GM12878 (cell line): ENCODE data around the gene HPS3. TPM values are rescaled to one million over a fixed set of nuclear protein-coding genes. Genes with fewer than 3 reads are reported as not detected.

ENCODE experiments used
- ATAC-seq: fragments of 200-7000 bp; cut with Tn5 transposase; 3 replicates; pipeline ENCODE4 v1.9.1; 2020; ENCODE audit warnings: mild to moderate bottlenecking, moderate library complexity
- BruUV-seq: library from RNA; stranded (reverse); fragments of 400-500 nt; replicated peaks from 2 replicates; lab custom pipeline; 2021; lab: Mats Ljungman, UMichigan
- CTCF ChIA-PET: fragments of 300-600 bp; sonication (Branson Sonifier 250); formaldehyde crosslinking; extraction: SDS; loops from one replicate; lab custom pipeline; 2021; ENCODE audit warnings: inconsistent platforms; lab: Yijun Ruan, JAX
- POLR2A ChIA-PET: fragments of 350-600 bp; formaldehyde crosslinking; extraction: SDS; loops from one replicate; lab custom pipeline; 2021; ENCODE audit warnings: inconsistent platforms; lab: Charles Lee
- RAD21 ChIA-PET: fragments of 300-600 bp; sonication (Branson Sonifier 250); formaldehyde crosslinking; loops from one replicate; lab custom pipeline; 2023; ENCODE audit warnings: antibody characterized with exemption; ENCODE audit not compliant: unreplicated experiment; lab: Charles Lee
- SMC1A ChIA-PET: fragments of 300-600 bp; sonication (Branson Sonifier 250); formaldehyde crosslinking; loops from one replicate; lab custom pipeline; 2023; ENCODE audit not compliant: unreplicated experiment, uncharacterized antibody; lab: Charles Lee
- DNase-seq: peaks from one replicate; pipeline ENCODE4 v3.0.0-alpha.2; 2011; ENCODE audit warnings: low read depth, low spot score
- FAIRE-seq: peaks from 3 replicates; lab custom pipeline; 2011; peaks lifted over from hg19 to GRCh38; lab: Jason Lieb, UNC
- H2AFZ ChIP-seq: 2 replicates; pipeline ENCODE4 v1.6.0; 2011; ENCODE audit warnings: low read depth, low read length, control low read depth; ENCODE audit not compliant: control insufficient read depth
- H3K27ac ChIP-seq: 2 replicates; pipeline ENCODE4 v1.5.1; 2011; ENCODE audit warnings: control low read depth; ENCODE audit not compliant: control insufficient read depth, insufficient read depth
- H3K27me3 ChIP-seq, 2 experiments: replicated peaks in 1 of 2; 2 replicates each; pipeline versions ENCODE4 v1.6.0 to v1.6.1; 2011; ENCODE audit warnings: low read length in 1 of 2; ENCODE audit not compliant: control insufficient read depth in 2 of 2, insufficient read depth in 2 of 2
- H3K36me3 ChIP-seq, 2 experiments: 2 replicates each; pipeline ENCODE4 v1.5.1; 2011; ENCODE audit warnings: low read length in 1 of 2; ENCODE audit not compliant: control insufficient read depth in 2 of 2, insufficient read depth in 2 of 2
- H3K4me1 ChIP-seq: 2 replicates; pipeline ENCODE4 v1.6.1; 2011; ENCODE audit warnings: mild to moderate bottlenecking, low read length, moderate library complexity, mixed read lengths; ENCODE audit not compliant: control insufficient read depth, insufficient read depth
- H3K4me2 ChIP-seq: 2 replicates; pipeline ENCODE4 v1.6.0; 2011; ENCODE audit warnings: control low read depth; ENCODE audit not compliant: control insufficient read depth, insufficient read depth
- H3K4me3 ChIP-seq: fragments of 200-600 bp; sonication (generic); 2 replicates; pipeline ENCODE4 v1.5.1; 2016
- H3K79me2 ChIP-seq: 2 replicates; pipeline ENCODE4 v1.6.0; 2011; ENCODE audit warnings: low read length; ENCODE audit not compliant: control insufficient read depth, insufficient read depth
- H3K9ac ChIP-seq: 2 replicates; pipeline ENCODE4 v1.8.0; 2011; ENCODE audit warnings: low read length, control low read depth, mixed read lengths; ENCODE audit not compliant: control insufficient read depth, insufficient read depth
- H3K9me3 ChIP-seq: replicated peaks from 3 replicates; pipeline ENCODE4 v1.5.1; 2011; ENCODE audit warnings: mild to moderate bottlenecking, low read length; ENCODE audit not compliant: control insufficient read depth, insufficient read depth
- H4K20me1 ChIP-seq: 2 replicates; pipeline ENCODE4 v1.6.0; 2011; ENCODE audit not compliant: control insufficient read depth, insufficient read depth
- CEBPB ChIP-seq, 2 experiments: fragments of 150-350 bp in 1 of 2; IDR thresholded peaks; 2 replicates each; pipeline ENCODE4 v1.6.1; 2012 to 2014; ENCODE audit warnings: low read depth in 2 of 2, low read length in 2 of 2, borderline replicate concordance in 1 of 2, inconsistent platforms in 1 of 2
- CHD4 ChIP-seq: fragments of 200-600 bp; sonication (generic); IDR thresholded peaks from 2 replicates; pipeline ENCODE4 v1.6.1; 2016; ENCODE audit warnings: mild to moderate bottlenecking
- GABPA ChIP-seq: IDR thresholded peaks from 2 replicates; pipeline ENCODE4 v1.6.1; 2014; ENCODE audit warnings: antibody characterized with exemption, low read depth, mild to moderate bottlenecking, inconsistent platforms
- JUND ChIP-seq: IDR thresholded peaks from 2 replicates; pipeline ENCODE4 v1.6.1; 2012; ENCODE audit warnings: low read depth, mild to moderate bottlenecking, low read length, improper control_type of control experiment, moderate library complexity
- KAT2A ChIP-seq: conservative IDR thresholded peaks from 2 replicates; pipeline ENCODE4 v1.6.1; 2011; ENCODE audit warnings: low read depth, low read length; ENCODE audit not compliant: control insufficient read depth
- LARP7 ChIP-seq: fragments of 450-650 bp; IDR thresholded peaks from 2 replicates; pipeline ENCODE4 v1.6.1; 2017; ENCODE audit warnings: mild to moderate bottlenecking
- PML ChIP-seq: IDR thresholded peaks from 2 replicates; pipeline ENCODE4 v1.6.1; 2012; ENCODE audit warnings: low read length, inconsistent platforms
- POLR2AphosphoS2 ChIP-seq: IDR thresholded peaks from 2 replicates; pipeline ENCODE4 v1.6.1; 2011; ENCODE audit warnings: low read depth, mild to moderate bottlenecking, low read length, improper control_type of control experiment, moderate library complexity
- RB1 ChIP-seq: fragments of 450-650 bp; formaldehyde crosslinking; IDR thresholded peaks from 2 replicates; pipeline ENCODE4 v1.6.1; 2017; ENCODE audit warnings: mild to moderate bottlenecking, borderline replicate concordance
- TCF3 ChIP-seq: IDR thresholded peaks from 2 replicates; pipeline ENCODE4 v1.6.1; 2012; ENCODE audit warnings: low read depth, mild to moderate bottlenecking, low read length, borderline replicate concordance; ENCODE audit not compliant: insufficient read depth
- ZNF592 ChIP-seq: fragments of 450-650 bp; IDR thresholded peaks from 2 replicates; pipeline ENCODE4 v1.6.1; 2017; ENCODE audit warnings: mild to moderate bottlenecking, moderate library complexity
- WGBS: methylation state at CpG from one replicate; pipeline ENCODE4 v1.1.6; 2016; ENCODE audit warnings: low lambda C conversion rate; ENCODE audit not compliant: insufficient replicate concordance, insufficient coverage; ENCODE audit errors: missing lambda C conversion rate; 5-methylcytosine and 5-hydroxymethylcytosine counted together
- in situ Hi-C: fragments of 300-500 bp; cut with MboI; formaldehyde crosslinking; loops from 9 replicates; pipeline ENCODE4 v1.14.3; 2018; ENCODE audit warnings: mixed read lengths
- intact Hi-C: fragments of 100-400 bp; cut with micrococcal nuclease; formaldehyde crosslinking; loops from one replicate; pipeline ENCODE4 v1.14.2; 2022; ENCODE audit not compliant: unreplicated experiment
- polyA plus RNA-seq, 11 experiments: library from polyadenylated mRNA; depleted of rRNA in 4 of 11; unstranded in 6 of 11; stranded (reverse) in 5 of 11; fragments of >200 nt; fragmentation: Nextera tagmentation in 4 of 11; fragmentation: Illumina TruSeq in 1 of 11; extraction: Ambion mirVana in 4 of 11; extraction: Trizol in 1 of 11; gene quantifications; 1 replicate in 1 of 11; 2 replicates in 10 of 11; pipeline versions ENCODE4 v1.2.1 to v1.2.3, GENCODE V29; 2011 to 2016; ENCODE audit warnings: inconsistent platforms in 2 of 11, missing spikeins in 2 of 11, low read depth in 1 of 11
- total RNA-seq, 4 experiments: library from RNA; depleted of rRNA in 3 of 4; stranded (reverse); fragments of >200 nt in 3 of 4; fragmentation: Illumina TruSeq in 1 of 4; extraction: Trizol in 1 of 4; gene quantifications; 2 replicates each; pipeline versions ENCODE4 v1.2.1 to v1.2.3, GENCODE V29; 2013 to 2021

Gene HPS3
- total and polyA plus RNA-seq, 10 of the 15 experiments (the other 5 are each of a cell fraction or from before 2014, with no cell fraction given) = 2.7 to 26.5 (median 14.8) TPM

- Histone ChIP-seq H3K4me2 (no peak overlapping the region), H3K27me3 (no peaks in the 10 kb centered on the region), H3K4me1 (peaks cover 4% of the 10 kb centered on the region), H2AFZ (no peak overlapping the region), H3K27ac (no peak overlapping the region), H3K36me3 (no peaks in the 10 kb centered on the region), H3K9ac (no peak overlapping the region), H4K20me1 (no peaks in the 10 kb centered on the region), H3K9me3 (no peaks in the 10 kb centered on the region), H3K4me3 (no peak overlapping the region), H3K79me2 (no peaks in the 10 kb centered on the region)
- RAD21 ChIA-PET = no interaction called here
- intact Hi-C loops (no loop called here), in situ Hi-C loops (no loop called here)
- POLR2A ChIA-PET = no interaction called here
- TF ChIP-seq GABPA (no peak), POLR2AphosphoS2 (no peak), CHD4 (no peak), KAT2A (no peak), JUND (no peak), ZNF592 (no peak), RB1 (no peak), CEBPB (IDR thresholded peaks at IDR 0.05; ENCODE audit: borderline replicate concordance in 1 of 2, low read depth in 2 of 2, low read length in 2 of 2) (no peak), TCF3 (no peak), PML (no peak), LARP7 (no peak)
- WGBS = 54% methylated on average over 7 of the region's 7 CpGs
- no peak for FAIRE-seq
- DNase-seq = no peak
- CTCF ChIA-PET = no interaction called here
- no TSS peak for BruUV-seq
- ATAC-seq = no peak
- SMC1A ChIA-PET = no interaction called here
Observed at GRCh38 chr3:149198611-149199010, 69.2 kb downstream of the HPS3 start.
